Measurements from ENCODE around the gene SEC11C. TPM values are rescaled to one million over a fixed set of nuclear protein-coding genes. Genes with fewer than 3 reads are reported as not detected.

SEC11C gene
- total and polyA plus RNA-seq, 9 of the 15 experiments (the other 6 are each of a cell fraction or from before 2014, with no cell fraction given) = 22.0 to 71.3 (median 36.5) TPM

GRCh38 chr18:59139615-59140301 lies at the start of gene SEC11C (continued):
- TF ChIP-seq ETS1 (conservative IDR thresholded peaks at IDR 0.05; ENCODE audit: control insufficient read depth, low read depth, low read length) (peak; percentile 83), FIP1L1 (IDR thresholded peaks at IDR 0.05; ENCODE audit: low read depth, low read length, poor library complexity, severe bottlenecking) (peak; percentile 39), TBP (optimal IDR thresholded peaks at IDR 0.05; ENCODE audit: low read depth, low read length) (peak; percentile 40), TFE3 (CRISPR knock-in tag; IDR thresholded peaks at IDR 0.05) (peak; percentile 91), ARNT (IDR thresholded peaks at IDR 0.05) (peak in 1 of 2 experiments; percentile 59; a peak in 1 of 4 replicates), DEAF1 (CRISPR knock-in tag; IDR thresholded peaks at IDR 0.05) (no peak), NFE2 (IDR thresholded peaks at IDR 0.05; ENCODE audit: low read depth) (peak; percentile 83), MAZ (CRISPR knock-in tag; conservative IDR thresholded peaks at IDR 0.05 in 1 of 2, IDR thresholded peaks at IDR 0.05 in 1 of 2) (peak; percentile 69 to 87), EGR1 (conservative IDR thresholded peaks at IDR 0.05) (peak; percentile 61), ZNF644 (tag; IDR thresholded peaks at IDR 0.05; ENCODE audit: low read depth) (peak; percentile 55; the same call in 1 of the 2 replicates), ZNF785 (CRISPR knock-in tag; IDR thresholded peaks at IDR 0.05) (no peak), ZNF436 (CRISPR knock-in tag; IDR thresholded peaks at IDR 0.05) (no peak), ZNF717 (CRISPR knock-in tag; IDR thresholded peaks at IDR 0.05) (no peak), E2F6 (IDR thresholded peaks at IDR 0.05; ENCODE audit: borderline replicate concordance in 1 of 2, extremely low read depth in 1 of 2, insufficient read depth in 1 of 2, insufficient read length in 1 of 2, low read depth in 1 of 2, low read length in 1 of 2, poor library complexity in 1 of 2, severe bottlenecking in 1 of 2) (peak in 1 of 2 experiments; percentile 62)
